Mesothelial cell of epicardium (in vitro differentiated cells): Measurements from ENCODE around the gene BIRC6. TPM values are rescaled to one million over a fixed set of nuclear protein-coding genes. Genes with fewer than 3 reads are reported as not detected.

Experiments used
- DNase-seq, 2 experiments: peaks; one replicate each; pipeline ENCODE4 v3.0.0; 2021; ENCODE audit warnings: low spot score in 2 of 2; ENCODE audit not compliant: unreplicated experiment in 2 of 2
- H3K27ac Mint-ChIP-seq: 2 replicates; pipeline ENCODE4 v1.8.0; 2021; ENCODE audit warnings: mixed read lengths
- H3K27me3 Mint-ChIP-seq: 2 replicates; pipeline ENCODE4 v1.8.0; 2021; ENCODE audit warnings: low read depth, mixed read lengths
- H3K36me3 Mint-ChIP-seq: 2 replicates; pipeline ENCODE4 v1.8.0; 2021; ENCODE audit warnings: mixed read lengths
- H3K4me1 Mint-ChIP-seq: 2 replicates; pipeline ENCODE4 v1.8.0; 2021; ENCODE audit warnings: mixed read lengths
- H3K4me3 Mint-ChIP-seq: 2 replicates; pipeline ENCODE4 v1.8.0; 2021; ENCODE audit warnings: mild to moderate bottlenecking, moderate library complexity, mixed read lengths
- H3K9me3 Mint-ChIP-seq: 2 replicates; pipeline ENCODE4 v1.8.0; 2021; ENCODE audit warnings: mixed read lengths
- total RNA-seq: library from RNA; stranded (reverse); gene quantifications from 3 replicates; pipeline ENCODE4 v1.2.1, GENCODE V29; 2021
- TF ChIP-seq, protein P1 (sequence below): fragments of 200-600 bp; sonication (generic); IDR thresholded peaks from one replicate; pipeline ENCODE4 v1.5.0; 2021; ENCODE audit warnings: antibody characterized with exemption; ENCODE audit not compliant: unreplicated experiment

The BIRC6 gene
- total RNA-seq, 1 donor from 2014 or later, result 112 TPM

DNA sequence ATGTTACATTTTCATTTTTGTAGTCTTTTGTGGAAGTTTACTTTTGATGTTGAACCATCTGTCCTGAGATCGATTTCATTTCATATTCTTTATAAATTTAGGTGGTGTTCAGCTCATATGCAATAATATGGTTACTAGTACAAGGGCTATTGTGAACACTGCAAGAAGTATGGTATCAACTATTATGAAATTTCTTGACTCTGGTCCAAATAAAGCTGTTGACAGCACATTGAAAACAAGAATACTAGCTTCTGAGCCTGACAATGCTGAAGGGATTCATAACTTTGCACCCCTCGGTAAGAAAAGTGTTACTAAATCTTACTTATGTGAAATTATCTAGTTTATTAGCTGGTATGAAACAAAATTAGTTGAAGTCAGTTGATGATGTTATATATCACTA lies 146.1 kb downstream of the BIRC6 start:
- Mint-ChIP-seq H3K4me3 (no peak overlapping the region), H3K4me1 (no peaks in the 10 kb centered on the region), H3K36me3 (peaks cover 32% of the 10 kb centered on the region), H3K9me3 (no peaks in the 10 kb centered on the region), H3K27me3 (no peaks in the 10 kb centered on the region), H3K27ac (no peak overlapping the region)
- no peak for DNase-seq
- TF ChIP-seq, protein P1, sequence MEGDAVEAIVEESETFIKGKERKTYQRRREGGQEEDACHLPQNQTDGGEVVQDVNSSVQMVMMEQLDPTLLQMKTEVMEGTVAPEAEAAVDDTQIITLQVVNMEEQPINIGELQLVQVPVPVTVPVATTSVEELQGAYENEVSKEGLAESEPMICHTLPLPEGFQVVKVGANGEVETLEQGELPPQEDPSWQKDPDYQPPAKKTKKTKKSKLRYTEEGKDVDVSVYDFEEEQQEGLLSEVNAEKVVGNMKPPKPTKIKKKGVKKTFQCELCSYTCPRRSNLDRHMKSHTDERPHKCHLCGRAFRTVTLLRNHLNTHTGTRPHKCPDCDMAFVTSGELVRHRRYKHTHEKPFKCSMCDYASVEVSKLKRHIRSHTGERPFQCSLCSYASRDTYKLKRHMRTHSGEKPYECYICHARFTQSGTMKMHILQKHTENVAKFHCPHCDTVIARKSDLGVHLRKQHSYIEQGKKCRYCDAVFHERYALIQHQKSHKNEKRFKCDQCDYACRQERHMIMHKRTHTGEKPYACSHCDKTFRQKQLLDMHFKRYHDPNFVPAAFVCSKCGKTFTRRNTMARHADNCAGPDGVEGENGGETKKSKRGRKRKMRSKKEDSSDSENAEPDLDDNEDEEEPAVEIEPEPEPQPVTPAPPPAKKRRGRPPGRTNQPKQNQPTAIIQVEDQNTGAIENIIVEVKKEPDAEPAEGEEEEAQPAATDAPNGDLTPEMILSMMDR, result no peak

DNA sequence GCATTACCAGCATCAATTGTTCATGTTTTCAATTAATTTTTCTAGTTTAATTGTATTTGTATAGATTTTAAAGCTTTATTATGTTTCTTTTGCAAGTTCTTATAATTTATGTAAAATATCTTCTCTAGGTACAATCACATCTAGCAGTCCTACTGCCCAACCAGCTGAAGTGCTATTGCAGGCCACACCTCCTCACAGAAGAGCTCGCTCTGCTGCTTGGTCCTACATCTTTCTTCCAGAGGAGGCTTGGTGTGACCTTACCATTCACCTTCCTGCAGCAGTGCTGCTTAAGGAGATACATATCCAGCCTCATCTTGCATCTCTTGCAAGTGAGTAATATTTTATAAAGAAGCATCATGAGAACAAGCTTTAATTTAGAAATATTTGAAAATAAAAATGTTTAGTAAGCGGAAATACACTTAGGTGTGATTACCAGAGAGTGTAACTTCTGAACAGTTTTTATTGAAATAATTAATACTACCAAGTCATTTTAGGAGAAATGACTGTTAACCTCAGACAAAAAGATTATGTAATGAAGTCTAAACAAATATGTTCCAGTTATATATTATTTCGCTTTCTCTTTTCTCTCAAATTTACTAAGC lies 148.2 kb downstream of the BIRC6 start:
- Mint-ChIP-seq H3K4me3 (no peak overlapping the region), H3K9me3 (peaks cover 2% of the 10 kb centered on the region), H3K36me3 (peaks cover 35% of the 10 kb centered on the region), H3K27ac (no peak overlapping the region), H3K4me1 (no peaks in the 10 kb centered on the region), H3K27me3 (no peaks in the 10 kb centered on the region)
- TF ChIP-seq, protein P1, result no peak
- DNase-seq, result no peak

DNA sequence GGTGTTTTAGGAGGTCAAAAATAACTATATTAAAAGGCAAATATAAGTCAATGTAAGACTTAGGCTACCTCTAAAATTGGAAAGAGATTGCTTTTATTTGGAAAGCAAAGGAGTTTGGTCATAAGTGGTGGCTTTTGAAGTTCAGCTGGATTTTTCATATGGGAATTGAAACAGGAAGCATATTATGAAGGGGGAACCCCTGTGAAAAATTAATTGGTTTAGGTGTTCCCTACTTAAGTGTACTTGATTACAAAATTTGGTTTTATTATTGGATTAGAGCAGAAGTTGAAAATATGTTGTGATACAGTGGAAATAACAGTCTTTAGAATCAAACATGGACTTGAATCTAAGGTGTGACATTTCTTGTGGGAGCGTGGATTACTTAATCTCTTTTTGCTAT lies 149.6 kb downstream of the BIRC6 start:
- H3K27ac Mint-ChIP-seq, result no peak overlapping the region
- TF ChIP-seq, protein P1, result no peak

DNA sequence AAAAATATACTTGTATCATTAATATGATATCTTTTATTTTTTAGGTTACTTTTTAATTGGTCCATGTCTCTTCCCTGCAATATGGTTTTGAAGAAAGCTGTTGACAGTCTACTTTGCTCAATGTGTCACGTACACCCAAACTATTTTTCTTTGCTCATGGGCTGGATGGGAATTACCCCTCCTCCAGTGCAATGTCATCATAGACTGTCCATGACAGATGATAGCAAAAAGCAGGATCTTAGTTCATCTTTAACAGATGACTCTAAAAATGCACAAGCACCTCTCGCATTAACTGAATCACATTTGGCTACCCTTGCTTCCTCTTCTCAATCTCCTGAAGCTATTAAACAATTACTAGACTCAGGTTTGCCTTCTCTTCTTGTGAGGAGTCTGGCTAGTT lies 158.1 kb downstream of the BIRC6 start:
- Mint-ChIP-seq H3K4me3 (no peak overlapping the region), H3K36me3 (peaks cover 54% of the 10 kb centered on the region), H3K9me3 (no peaks in the 10 kb centered on the region), H3K4me1 (no peaks in the 10 kb centered on the region), H3K27me3 (no peaks in the 10 kb centered on the region), H3K27ac (no peak overlapping the region)
- no peak for DNase-seq
- TF ChIP-seq, protein P1, result no peak

More for the DNA sequence above, 149.6 kb downstream of the BIRC6 start:
- DNase-seq, result no peak
- Mint-ChIP-seq H3K4me3 (no peak overlapping the region), H3K4me1 (no peaks in the 10 kb centered on the region), H3K9me3 (peaks cover 2% of the 10 kb centered on the region), H3K27me3 (no peaks in the 10 kb centered on the region), H3K36me3 (peaks cover 40% of the 10 kb centered on the region)

DNA sequence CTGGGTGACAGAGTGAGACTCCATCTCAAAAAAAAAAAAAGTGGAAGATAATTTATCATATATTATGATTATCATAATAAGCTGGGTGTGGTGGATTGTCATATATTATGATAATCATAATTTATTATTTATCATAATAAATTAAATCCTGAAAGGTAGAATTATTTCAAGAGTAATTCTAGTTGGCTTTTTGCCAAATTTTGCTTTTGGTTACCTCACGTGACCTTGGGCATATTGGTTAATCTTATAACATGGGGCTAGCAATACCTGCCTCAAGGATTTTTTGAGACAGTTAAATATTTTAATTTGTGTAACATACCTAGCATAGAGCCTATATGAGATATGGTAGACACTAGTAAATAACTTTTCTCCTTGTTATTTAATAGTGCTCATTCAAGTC lies 159.7 kb downstream of the BIRC6 start:
- no peaks in the 10 kb centered on the region for H3K9me3 Mint-ChIP-seq
- no peaks in the 10 kb centered on the region for H3K4me1 Mint-ChIP-seq
- no peaks in the 10 kb centered on the region for H3K27me3 Mint-ChIP-seq
- H3K36me3 Mint-ChIP-seq, result peaks cover 50% of the 10 kb centered on the region
- H3K27ac Mint-ChIP-seq, result no peak overlapping the region
- no peak overlapping the region for H3K4me3 Mint-ChIP-seq
- no peak for DNase-seq
- TF ChIP-seq, protein P1, result no peak

DNA sequence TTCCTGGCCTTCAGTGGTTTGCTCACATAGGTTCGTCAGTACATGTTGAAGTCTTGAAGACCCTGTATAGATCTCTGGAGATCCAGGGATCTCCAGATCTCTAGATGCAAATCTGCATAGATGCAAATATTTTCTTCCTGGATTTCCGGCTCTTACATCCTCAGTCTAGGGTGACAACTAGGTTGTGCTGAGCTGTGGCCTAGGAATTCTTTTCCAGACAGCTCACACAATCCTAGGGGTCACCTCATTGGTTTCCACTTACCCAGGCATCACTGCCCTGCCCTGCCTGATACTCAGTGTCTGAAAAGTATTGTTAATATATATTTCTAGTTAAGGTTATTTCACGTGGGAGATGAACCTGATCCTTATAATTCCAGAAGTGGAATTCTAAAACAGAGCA lies 165.9 kb downstream of the BIRC6 start:
- DNase-seq, result no peak
- Mint-ChIP-seq H3K9me3 (no peaks in the 10 kb centered on the region), H3K27me3 (no peaks in the 10 kb centered on the region), H3K4me1 (no peaks in the 10 kb centered on the region), H3K27ac (no peak overlapping the region), H3K4me3 (no peak overlapping the region), H3K36me3 (peaks cover 47% of the 10 kb centered on the region)
- TF ChIP-seq, protein P1, result no peak
